Activated CD4-positive, CD25-positive, alpha-beta regulatory T cell (primary cell): ENCODE measurements around the gene SERPINF2.
"Not testable (repeated sequence)": the region's sequence is repeated elsewhere in the genome, so short reads cannot be mapped to it uniquely, and the experiment has no call there.

Source experiments
- DNase-seq, 4 experiments: peaks; one replicate each; lab custom pipeline; 2025; lab: John Stamatoyannopoulos, UW

Gene SERPINF2

DNA sequence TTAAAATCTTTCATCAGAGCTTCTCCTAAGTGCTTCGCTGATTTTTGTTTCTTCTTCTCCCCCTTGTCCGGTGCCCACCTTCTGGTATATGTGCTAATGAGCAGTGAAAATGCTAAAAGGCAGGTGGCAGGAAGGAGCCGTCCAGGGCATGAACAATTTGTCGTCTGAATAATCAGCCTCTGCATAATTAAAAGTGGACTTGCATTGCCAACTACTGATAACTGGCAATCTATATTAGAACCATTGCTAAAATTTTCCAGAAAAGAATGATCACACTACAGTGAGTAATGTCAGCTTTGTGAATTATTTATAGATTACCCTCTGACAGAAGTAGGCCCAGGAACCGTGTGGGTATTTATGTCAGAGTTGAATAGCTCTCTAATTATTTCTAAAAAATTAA is 47.3 kb downstream of the SERPINF2 start:
- DNase-seq: no peak

- no peak for DNase-seq
These were observed 50.1 kb downstream of the SERPINF2 start for GRCh38 chr17:1792495-1793446.

DNA sequence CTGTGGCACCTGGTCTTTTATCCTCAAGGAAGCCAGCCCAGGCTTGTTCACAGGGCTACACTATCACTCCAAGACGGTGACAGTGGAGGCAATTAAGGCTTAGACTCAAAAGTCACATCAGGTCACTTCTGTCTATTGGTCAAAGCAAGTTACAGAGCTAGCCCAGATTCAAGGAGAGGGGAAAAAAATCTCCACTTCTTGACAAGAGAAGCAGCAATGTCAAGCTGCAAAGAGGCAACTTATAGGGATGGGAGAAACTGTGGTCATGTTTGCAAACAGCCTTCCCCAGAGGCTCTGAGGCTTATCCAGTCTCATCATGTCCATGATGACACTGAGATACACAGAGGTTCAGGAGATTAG is 50.8 kb downstream of the SERPINF2 start:
- DNase-seq: no peak

- no peak for DNase-seq
These were observed 54.1 kb downstream of the SERPINF2 start for GRCh38 chr17:1796800-1797199.

- DNase-seq: no peak
These were observed 54.7 kb downstream of the SERPINF2 start for GRCh38 chr17:1797323-1797722.

- not testable (repeated sequence) for DNase-seq
These were observed 55.2 kb downstream of the SERPINF2 start for GRCh38 chr17:1797846-1798245.

GRCh38 chr17:1800240-1800639 is 57.6 kb downstream of the SERPINF2 start:
- no peak for DNase-seq

DNA sequence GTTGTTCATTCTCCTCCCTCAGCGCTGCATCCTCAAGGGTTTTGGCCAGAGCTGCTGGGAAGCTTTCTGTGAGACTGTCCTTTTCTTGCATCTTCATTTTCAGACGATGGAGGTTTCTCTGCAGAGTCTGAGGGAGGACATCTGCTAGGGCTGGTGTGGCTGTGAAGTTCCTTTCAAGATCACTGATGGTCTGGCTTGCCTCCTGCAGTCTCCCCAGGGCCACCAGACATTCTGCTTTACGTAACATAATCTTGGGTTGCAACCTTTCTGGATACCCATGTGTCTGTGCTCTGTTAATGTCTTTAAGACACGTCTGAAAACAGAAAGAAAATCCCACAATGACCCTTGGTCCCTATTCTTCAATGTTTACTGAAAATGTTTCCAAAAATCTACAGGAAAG is 58.0 kb downstream of the SERPINF2 start:
- no peak for DNase-seq

DNA sequence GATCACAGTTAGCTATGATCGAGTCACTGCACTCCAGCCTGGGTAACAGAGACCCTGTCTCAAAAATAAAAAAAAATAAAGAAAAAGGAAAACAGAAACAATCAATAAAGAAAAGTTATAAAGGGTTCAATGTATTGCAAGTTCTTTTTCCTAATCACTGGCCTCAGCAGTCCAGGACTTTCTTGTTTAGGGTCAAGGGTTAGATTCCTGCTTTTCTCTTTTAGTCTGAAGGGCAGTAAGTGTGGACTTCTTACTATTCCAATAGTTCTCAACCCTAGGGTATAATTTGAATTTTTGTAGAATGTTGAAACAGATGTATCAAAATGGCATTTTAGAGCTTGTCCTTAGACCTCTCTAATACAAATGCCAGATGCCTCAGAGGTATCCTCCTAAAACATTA is 59.8 kb downstream of the SERPINF2 start:
- no peak for DNase-seq

DNA sequence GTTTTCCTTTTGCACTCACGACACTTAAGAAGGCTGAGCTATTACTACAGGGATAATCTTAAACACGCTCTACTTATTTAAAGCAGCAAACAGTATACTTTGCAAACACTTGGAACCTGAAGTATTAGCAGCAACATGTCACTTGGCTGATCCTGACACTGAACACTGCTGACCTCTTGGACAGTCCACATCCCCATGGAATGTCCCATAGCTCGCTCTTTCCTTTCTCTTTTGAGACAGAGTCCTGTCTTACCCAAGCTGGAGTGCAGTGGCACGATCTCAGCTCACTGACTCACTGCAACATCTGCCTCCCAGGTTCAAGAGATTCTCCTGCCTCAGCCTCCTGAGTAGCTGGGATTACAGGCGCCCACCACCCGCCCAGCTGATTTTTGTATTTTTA is 60.6 kb downstream of the SERPINF2 start:
- DNase-seq: no peak
